DLD1 (cell line): Measurements from ENCODE around the gene PPIL1.
"Not testable (repeated sequence)": the region's sequence is repeated elsewhere in the genome, so short reads cannot be mapped to it uniquely, and the experiment has no call there.

Experiments used
- in situ Hi-C: cut with HindIII; loops from 2 replicates; pipeline ENCODE4 v1.10.0; 2017; ENCODE audit warnings: low sequenced_read_pairs

PPIL1 gene

DNA sequence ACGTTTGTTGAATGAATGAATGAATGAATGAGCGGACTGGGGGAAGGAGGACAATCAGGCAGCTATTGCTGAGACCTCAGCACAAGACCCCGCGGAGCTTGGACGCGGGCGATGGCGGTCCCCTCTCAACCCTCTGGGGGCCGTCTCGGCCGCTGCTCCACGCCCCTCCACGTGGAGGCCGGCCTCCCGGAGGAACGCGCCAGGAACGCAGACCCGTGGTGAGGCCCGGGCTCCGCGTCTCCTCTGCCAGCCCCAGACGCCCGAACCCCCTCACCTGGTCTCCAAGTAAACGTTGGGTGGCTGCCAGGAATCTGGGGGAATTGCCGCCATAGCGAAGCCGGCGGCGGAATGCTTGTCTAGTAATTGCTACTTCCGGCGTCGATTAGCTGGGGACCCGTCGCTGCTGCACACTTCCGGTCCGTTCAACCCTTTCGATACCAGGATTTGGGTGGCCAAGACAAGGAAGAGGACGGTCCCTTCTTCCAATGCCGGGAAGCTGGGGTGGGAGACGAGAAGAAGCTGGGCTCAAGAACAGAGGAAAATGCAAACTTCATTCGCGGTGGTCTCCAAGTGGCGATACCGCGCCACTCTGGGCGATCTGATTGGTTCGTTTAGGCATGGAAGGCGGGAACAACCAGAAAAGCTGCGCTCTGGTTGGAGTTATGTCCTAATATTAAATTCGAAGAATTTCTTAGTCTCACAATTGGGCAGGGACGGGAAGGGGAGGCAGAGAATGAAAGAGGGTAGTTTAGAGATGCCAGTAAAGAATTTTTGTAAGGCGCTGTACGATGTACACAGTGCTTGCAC lies at the start of gene PPIL1:
TSS of gene PPIL1 (minus strand) at position 361 of the 807 bp plus-strand sequence. CDS start at position 330, 31 bp downstream.
- in situ Hi-C loops, result no loop called here

DNA sequence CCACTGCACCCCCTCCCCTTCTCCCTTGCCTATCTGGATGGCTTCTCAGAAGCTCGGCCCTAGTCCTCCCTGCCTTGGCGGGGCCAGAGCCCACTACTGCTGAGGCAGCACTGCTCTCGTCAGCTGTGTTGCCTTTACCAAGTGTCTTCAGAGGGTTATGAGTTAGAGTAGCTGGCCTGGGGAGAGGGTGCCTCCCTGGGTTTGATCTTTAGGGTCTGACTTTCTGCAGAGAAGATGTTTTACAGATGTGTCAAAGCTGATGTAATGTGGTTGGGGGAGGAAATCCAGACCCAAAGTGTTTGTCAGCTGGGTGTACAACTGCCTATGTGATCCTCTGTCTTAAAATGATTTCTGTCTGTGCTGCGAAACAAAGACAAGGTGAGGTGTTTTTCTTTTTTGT lies 49.5 kb upstream of the PPIL1 start:
- in situ Hi-C loops, result no loop called here

DNA sequence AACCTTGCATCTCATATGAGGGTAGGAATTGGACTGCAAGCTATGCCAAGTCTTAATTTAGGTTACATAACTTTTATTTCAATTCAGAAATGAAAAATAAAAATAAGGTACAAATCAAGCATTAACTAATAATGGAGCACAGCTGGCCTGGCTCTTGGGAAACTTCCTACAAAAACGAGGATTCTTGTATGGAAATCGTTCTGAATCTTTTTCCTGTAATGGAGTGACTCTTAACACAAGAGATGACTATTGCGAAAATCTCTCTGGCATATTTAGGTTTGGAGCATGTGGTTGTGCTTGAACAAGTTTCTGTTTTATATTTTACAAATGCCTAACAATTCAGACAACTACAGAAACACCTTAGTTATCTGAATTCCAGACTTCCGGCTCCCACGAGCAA lies 45.9 kb upstream of the PPIL1 start:
- in situ Hi-C loops, result no loop called here

DNA sequence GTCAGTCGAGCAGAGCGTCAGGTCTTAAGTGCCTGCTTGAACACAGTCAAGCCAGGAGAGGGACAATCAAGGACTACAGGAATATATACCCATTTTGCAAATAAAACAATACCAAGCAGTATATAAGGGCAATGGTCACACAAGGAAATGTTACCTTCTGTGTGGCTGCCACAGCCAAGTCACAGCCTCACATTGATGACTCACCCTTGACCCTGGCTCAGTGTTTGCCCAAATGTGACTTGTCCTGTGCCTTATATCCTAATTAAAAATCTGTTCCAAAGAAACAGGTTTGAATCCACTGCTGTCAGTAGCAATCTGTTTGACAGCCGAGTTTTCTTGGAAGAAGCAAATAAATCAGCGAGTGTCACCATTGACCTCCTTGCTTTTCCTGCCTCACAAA lies 45.4 kb upstream of the PPIL1 start:
- in situ Hi-C loops, result no loop called here

DNA sequence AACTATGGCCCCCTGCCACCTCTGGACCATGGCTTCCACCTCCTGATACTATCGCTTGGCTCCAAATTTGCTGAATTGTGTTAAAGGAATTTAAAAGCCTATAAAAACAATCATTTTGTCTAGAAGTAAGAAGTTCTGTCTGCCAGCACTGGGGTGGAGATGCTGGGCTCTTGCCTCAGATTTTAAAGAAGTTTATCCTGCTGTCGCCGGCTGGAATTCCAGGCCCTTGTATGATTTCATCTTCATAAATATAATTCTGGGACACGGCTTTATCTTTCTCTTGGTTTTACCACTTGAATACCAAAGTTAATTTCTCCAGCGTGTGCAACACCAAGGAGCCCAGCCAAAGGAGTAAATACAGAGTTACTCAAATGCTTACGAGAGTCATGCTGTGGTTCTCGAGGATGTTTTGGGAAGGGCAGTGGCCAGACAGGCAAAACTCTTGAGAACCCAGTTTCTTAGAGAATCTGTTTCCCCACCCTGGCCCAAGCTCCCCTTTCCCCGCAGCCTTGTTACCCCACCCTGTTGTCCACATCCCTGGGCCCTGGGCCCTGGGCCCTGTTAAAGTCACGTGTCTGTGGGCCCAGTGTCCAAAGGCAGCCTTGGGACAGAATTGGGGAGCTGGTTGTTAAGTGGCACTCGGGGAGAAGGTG lies 43.1 kb upstream of the PPIL1 start:
- in situ Hi-C loops, result no loop called here

DNA sequence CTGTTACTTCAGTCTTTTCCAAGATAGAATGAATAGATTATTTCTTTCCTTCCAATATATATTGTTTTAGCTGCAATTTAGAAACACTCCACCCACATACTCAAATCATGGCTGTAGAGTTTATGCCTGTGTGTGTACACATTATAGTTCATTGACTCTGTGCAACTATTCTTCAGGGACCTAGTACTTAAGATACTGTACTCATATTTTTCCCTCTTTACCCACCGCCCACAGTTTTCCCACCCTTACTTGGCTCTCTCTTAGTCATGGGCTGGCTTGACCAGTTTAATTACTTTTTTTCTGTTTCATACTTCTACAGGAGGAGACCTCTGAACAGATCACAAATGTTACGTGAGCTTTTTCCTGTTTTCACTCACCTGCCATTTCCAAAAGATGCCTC lies 41.5 kb upstream of the PPIL1 start:
- in situ Hi-C loops, result no loop called here

DNA sequence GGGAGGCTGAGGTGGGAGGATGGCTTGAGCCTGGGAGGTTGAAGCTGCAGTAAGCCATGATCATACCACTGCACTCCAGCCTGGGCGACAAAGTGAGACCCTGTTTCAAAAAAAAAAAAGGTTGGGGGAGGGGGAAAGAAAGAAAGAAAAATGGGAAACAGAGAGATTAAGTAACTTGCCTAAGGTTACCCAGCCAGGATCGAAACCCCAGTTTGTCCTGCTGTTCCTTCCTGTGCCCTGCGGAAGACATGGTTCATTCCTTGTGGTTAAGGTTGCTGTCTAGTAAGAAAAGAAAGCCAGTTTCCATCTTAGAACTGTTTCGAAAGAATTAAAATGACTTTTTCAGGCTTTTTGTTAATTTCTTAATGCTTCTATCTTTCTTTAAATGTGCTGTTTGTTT lies 41.0 kb upstream of the PPIL1 start:
- in situ Hi-C loops, result no loop called here

DNA sequence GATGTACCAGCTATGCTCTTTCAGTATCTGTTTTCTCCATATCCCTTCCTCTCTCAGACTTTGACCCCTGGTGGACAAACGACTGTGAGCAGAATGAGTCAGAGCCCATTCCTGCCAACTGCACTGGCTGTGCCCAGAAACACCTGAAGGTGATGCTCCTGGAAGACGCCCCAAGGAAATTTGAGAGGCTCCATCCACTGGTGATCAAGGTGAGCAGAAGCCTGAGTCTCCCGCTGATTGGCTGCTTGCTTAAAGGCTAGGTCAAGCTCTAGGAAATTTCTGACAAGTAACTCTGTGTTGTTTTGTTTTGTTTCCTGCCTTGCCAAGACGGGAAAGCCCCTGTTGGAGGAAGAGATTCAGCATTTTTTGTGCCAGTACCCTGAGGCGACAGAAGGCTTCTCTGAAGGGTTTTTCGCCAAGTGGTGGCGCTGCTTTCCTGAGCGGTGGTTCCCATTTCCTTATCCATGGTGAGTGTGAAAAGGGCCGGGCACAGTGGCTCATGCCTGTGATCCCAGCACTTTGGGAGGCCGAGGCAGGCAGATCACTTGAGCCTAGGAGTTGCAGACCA lies 39.7 kb upstream of the PPIL1 start:
- in situ Hi-C loops, result no loop called here

DNA sequence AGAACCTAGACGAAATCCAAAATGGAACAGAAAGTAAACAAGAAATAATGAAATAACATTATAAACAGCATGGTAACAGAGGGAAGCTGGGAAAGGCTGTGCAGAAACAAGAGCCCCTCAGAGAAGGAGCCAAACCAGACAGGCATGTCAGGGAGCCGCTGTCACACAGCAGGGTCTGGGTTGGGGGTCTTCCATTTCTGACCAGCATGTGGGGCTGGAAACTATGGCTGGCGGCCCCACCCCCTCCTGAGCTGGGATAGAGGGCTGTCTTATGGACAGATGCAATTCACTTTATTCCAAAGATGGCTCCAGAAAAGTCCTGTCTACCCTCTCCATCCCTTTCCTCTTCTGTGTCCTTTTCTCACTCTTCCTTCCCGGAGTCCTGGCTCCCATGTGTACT lies 38.5 kb upstream of the PPIL1 start:
- in situ Hi-C loops, result no loop called here

DNA sequence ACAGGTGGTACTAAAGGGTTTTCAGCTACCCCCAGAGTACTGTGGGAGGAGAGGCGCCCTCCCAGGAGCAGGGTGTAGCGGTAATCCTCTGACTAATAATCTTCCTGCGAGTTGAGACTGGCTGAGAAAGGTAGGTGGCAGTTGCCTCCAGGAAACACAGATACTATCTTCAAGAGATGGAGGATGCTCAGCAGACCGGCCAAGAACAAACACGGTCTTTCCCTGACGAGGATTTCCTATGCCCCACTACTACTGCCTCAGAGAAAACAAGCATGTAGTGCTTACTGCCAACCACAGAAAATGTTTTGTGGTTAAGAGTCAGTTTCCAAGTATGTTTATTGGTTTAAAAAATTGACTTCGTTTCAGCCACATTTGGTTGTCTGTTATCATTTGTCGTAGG lies 38.0 kb upstream of the PPIL1 start:
- in situ Hi-C loops, result no loop called here

DNA sequence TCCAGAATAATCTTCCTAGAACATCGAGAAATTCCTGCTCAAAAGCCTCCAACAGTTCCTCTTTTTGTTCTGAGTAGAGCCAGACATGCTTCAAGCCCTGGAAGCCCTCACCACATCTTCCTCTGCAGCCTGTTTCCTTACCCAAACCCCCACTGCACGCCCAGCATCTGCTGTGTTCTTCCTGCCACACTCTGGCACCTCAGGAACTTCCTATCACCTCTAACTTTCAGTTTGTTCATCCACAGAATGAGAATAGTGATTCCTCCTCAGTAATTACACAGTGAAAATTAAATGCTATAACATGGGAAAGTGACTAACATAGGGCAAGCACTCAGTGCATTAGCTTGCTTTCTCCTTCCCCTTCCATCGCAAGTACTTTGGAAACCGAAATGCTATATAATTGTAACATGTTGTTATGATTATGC lies 37.4 kb upstream of the PPIL1 start:
- in situ Hi-C loops, result no loop called here

DNA sequence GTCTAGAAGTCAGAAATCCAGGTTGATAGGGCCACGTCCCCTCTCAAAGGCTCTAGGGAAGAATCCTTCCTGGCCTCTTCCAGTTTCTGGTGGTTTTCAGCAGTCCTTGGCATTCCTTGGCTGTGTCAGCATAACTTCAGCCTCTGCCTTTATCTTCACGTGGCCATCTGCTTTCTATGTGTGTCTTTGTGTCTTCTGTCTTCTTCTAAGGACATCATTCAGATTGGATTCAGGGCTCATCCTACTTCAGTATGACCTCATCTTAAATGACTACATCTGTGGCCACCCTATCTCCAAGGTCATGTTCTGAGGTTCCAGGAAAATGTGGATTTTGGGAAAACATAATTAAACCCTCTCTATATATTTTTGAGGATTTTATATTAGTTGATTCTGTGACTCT lies 34.1 kb upstream of the PPIL1 start:
- in situ Hi-C loops, result loop anchor here (10.0 kb wide), 1 partner anchor 106 kb away; no protein-coding TSS in a partner anchor

DNA sequence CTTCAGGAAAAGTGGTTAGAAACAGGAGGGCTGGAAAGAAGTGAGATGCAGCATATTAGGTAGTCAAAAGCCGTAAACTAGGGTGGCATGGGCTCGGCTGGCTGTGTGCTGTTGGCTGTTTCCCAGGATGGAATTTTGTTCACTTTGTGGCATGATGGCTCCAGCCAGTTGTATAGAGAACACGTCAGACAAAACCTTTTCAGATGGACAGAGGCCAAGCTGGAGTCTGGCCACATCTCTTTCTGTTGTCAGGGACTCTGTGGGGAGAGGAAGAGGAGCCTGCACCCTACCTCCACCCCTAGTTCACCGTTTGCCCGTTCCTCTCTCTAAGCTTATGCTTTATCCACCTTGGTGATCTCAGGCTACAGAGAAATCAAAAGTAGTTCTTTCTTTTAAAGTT lies 33.2 kb upstream of the PPIL1 start:
- in situ Hi-C loops, result loop anchor here (10.0 kb wide), 1 partner anchor 107 kb away; no protein-coding TSS in a partner anchor

DNA sequence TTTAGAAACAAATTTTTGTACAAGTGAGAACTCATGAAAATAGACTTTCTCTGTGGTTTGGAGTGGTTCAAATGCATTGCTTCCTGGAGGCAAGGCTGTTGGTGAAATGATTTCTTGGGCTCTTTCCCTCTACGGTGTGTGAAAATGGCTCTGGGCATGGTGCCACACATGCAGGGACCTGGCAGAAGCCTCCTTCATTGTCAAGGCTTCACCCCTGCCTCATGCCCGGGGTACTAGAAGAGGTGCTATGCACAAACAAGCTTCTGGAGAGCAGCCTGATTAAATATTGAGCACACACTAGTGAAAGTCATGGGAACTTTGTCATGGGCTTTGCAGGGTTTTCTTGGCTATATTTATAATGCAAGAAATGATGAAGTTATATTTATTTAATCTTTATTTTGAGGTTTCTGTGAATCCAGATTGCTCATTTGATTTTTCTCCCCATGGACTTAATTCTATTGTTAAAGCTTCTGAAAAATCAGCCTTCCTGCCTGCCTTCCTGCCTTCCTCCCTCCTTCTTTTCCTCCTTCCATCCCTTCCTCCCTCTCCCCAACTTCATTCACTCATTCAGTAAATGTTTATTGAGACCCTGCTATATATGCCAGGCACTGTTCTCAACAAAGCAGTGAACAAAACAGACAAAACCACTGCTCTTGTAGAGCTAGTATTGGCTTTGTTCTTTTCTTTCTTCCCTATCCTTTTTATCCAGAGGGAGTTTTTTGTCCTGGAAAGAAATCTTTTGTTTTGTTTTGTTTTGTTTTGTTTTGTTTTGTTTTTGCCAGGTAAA lies 32.1 kb upstream of the PPIL1 start:
- in situ Hi-C loops, result loop anchor here (10.0 kb wide), 1 partner anchor 108 kb away; no protein-coding TSS in a partner anchor

DNA sequence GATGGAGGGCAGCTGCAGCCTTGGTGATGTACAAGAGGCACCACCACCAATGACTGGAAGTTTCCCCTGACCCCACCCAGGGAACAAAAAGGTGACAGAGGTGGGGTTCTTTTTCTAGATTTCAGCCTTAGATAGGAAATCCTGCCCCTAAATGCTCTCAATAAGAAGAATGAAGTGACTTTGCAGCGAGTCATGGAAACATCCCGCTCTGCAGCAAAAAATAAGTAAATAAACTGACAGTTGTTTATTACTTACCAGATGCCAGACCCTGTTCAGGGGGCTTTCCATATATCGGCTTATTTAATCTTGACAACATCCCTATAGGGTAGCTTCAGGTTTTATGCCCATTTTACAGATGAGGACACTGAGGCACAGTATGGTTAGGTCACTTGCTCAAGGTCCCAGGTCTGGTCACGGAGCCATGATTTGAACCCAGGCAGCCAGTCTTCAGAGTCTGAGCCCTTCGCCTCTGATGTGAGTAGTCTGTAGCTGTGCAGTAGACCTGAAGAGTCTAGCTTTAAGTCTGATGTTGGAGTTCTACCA lies 30.3 kb upstream of the PPIL1 start:
- in situ Hi-C loops, result loop anchor here (10.0 kb wide), 1 partner anchor 110 kb away; no protein-coding TSS in a partner anchor

DNA sequence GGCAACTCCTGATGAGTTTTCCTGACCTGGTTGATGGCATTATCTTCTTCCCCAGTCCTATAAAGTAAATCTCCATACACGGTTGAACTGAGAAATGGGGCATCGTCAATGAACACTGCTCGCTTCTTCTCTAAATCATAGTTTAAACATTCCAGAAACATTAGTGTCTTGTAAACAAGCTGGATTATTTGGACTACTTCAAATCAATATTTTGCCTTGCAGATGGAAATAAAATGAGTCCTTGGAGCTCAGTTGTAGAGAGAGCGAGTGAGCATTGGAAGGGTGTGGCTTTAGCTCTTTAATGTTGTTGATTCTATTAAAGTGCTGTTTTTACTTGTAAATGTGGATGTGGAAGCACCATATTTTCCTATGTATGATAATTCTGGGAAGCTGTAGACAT lies 29.5 kb upstream of the PPIL1 start:
- in situ Hi-C loops, result loop anchor here (10.0 kb wide), 1 partner anchor 111 kb away; no protein-coding TSS in a partner anchor

DNA sequence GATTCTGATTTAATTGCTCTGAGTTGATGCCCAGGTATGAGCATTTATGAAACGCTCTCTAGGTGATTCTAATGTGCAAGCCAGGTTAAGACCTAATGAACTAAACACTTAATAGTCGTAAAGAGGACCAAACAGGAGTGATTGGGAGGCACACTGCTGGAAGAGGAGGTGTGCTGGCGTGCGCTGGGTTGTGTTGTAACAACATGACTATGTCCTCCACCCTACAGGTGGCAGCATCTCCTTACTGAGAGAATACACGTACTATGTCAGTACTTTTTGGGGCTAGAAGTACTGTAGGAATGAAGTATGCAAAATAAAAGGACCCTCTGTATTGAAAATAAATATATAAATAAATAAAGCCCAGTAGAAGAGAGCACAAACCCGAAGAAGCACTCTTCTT lies 23.0 kb upstream of the PPIL1 start:
- in situ Hi-C loops, result no loop called here

DNA sequence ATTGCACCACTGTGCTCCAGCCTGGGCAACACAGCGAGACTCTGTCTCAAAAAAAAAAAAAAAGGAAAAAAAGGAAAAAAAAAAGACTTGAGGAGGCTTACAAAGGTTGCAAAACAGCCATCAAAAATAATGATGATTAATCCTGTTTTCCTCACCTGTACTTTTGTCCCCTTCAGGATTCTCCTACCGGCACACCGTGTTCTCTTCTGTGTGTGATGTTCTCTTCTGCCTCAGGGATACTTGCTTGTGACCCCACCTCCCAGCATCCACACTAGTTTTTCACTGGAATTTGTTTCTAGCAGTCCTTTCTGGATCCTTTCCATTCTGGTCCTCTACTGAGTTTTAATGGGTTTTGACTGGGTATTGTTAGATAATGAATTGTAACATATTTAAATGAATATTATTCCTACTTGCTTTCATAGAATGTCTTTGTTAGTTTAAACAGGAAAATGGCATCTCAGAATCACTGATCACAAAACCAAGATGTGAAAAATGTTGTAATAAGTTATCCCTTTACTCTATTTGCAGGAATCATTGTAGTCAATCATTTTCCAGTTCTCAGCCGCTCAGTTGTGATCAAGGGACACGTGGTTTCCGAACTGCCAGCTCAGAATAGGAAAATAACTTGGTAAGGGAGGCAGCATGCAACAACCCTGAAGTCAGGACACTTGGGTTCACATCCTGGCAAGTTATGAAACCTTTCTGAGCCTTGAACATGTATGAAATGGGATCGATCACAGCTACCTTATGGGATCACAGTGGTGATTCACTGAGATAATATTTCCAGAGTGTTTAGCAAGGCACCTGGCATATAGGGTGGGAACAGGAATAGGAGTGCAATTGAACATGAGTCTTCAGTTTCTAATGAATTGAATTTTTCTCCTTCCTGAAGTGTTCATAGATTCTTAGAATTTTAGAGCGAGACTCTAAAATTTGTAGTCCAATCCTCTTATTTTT lies 19.7 kb upstream of the PPIL1 start:
- in situ Hi-C loops, result no loop called here

DNA sequence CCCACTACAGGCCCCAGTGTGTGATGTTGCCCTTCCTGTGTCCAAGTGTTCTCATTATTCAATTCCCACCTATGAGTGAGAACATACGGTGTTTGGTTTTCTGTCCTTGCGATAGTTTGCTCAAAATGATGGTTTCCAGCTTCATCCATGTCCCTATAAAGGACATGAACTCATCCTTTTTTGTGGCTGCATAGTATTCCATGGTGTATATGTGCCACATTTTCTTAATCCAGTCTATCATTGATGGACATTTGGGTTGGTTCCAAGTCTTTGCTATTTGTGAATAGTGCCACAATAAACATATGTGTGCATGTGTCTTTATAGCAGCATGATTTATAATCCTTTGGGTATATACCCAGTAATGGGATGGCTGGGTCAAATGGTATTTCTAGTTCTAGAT lies 16.6 kb upstream of the PPIL1 start:
- in situ Hi-C loops, result not testable (repeated sequence)
